Measurements from ENCODE around the gene BAG3.

BAG3 gene

DNA sequence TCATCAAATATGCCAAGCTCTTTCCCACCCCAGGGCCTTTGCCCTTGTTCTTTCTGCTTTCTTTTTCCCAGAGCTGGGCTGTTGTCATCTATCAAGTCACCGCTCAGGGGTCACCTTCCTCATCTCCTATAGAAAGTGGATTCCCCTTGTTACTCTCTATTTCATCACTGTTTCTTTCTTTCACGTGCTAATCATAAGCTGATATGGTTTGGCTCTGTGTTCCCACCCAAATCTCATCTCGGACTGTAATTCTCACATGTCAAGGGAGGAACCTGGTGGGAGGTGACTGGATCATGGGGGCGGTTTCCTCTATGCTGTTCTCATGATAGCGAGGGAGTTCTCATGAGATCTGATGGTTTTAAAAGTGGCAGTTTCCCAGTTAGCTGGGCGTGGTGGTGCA lies 37.4 kb upstream of the BAG3 start:
- no peak for TF ChIP-seq CTCF (conservative IDR thresholded peaks at IDR 0.05)
- no peak overlapping the region for H3K27ac ChIP-seq

GRCh38 chr10:119614686-119615085 lies 36.5 kb upstream of the BAG3 start:
- no peak overlapping the region for H3K27ac ChIP-seq
- no peak for TF ChIP-seq CTCF (conservative IDR thresholded peaks at IDR 0.05)

GRCh38 chr10:119616882-119617570 lies 34.2 kb upstream of the BAG3 start:
- H3K27ac ChIP-seq, result no peak overlapping the region
- no peak for TF ChIP-seq CTCF (conservative IDR thresholded peaks at IDR 0.05)

DNA sequence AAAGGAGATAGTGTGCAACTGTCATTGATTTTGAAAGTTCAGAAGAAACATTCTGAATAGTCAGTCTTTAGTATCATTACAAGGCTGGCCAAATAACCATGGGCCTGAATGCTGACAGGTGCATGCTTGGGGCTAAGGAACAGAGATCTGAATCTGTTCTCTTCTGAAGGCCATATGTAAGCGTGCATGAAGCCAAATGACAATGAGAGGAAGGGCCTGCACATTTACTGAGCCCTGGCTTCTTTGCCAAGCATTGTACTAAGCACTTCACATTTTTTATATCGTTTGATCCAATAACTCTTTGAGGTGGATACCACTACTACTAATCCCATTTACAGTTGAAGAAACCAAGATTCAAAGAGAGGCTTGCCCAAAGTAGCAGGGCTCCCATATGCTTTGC lies 32.0 kb upstream of the BAG3 start:
- TF ChIP-seq CTCF (conservative IDR thresholded peaks at IDR 0.05), result no peak
- peak overlapping the region; percentile 64 for H3K27ac ChIP-seq

DNA sequence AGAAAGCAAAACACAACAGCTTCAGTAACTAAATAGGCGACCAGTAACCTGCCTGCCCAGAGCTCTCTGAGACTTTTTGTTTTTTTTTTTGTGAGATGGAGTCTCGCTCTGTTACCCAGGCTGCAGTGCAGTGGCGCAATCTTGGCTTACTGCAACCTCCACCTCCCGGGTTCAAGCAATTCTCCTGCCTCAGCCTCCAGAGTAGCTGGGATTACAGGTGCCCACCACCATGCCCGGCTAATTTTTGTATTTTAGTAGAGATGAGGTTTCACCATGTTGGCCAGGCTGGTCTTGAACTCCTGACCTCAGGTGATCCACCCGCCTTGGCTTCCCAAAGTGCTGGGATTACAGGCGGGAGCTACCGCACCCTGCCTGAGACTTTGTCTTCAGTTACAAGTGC lies 31.4 kb upstream of the BAG3 start:
- H3K27ac ChIP-seq, result peak overlapping the region; percentile 64

DNA sequence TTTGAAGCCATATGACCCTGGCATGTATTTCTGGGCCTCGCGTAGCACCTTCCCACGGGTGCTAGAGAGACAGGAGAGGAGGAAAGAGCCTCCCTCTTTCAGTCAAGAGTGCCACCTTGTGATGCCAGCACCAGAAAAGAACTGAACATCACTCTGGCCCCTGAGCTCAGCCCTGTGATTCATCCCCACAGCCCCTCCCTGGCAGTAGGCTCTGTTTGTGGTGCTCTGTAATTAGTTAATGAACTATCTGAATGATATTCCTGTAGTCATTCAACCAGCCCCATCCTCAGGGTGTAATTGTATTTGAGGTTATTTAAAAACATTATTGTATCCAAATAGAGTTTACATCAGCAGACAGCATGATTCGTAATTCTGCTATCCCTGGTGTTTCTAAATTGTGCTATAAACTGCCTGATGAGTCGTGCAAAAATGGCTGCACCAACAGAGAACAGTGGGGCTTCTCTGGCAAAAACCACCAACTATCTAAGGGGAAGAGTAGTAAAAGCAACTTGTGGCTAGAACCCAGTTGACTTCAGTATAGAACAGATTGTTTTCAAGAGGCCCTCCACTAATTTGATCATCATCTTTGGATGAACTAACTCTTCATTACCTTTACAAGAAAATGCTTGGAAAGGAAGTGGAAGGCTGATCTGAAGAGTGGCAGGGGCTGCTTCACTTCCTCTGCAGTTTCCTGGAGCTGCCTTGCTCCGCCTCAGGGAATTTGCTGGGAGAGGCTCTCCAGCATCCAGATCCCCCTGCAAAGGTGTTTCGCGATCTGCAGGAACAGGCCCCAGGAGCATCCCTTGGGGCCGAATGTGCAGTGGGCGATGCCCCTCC lies 30.7 kb upstream of the BAG3 start:
- H3K27ac ChIP-seq, result no peak overlapping the region; the same call in 1 of the 2 replicates
- no peak for TF ChIP-seq CTCF (conservative IDR thresholded peaks at IDR 0.05)

- no peak overlapping the region for H3K27ac ChIP-seq
- TF ChIP-seq CTCF (conservative IDR thresholded peaks at IDR 0.05), result no peak
Measured at GRCh38 chr10:119621078-119621384, 30.1 kb upstream of the BAG3 start.
